Fibroblast of skin of left quadriceps (primary cell): ENCODE measurements around the gene NR3C2.

ENCODE experiments used
- DNase-seq, 2 experiments: peaks; one replicate each; pipeline ENCODE4 v3.0.0-alpha.2; 2013; ENCODE audit warnings: low read depth in 2 of 2

NR3C2 gene

GRCh38 chr4:148312956-148313490 lies 129.2 kb downstream of the NR3C2 start:
- DNase-seq, result no peak

GRCh38 chr4:148311526-148311925 lies 130.7 kb downstream of the NR3C2 start:
- DNase-seq, result no peak

- DNase-seq, result no peak
These were observed 131.5 kb downstream of the NR3C2 start for GRCh38 chr4:148310756-148311155.

- DNase-seq, result no peak
These were observed 136.5 kb downstream of the NR3C2 start for GRCh38 chr4:148305751-148306150.

GRCh38 chr4:148302416-148302815 lies 139.8 kb downstream of the NR3C2 start:
- DNase-seq, result no peak

GRCh38 chr4:148300877-148301276 lies 141.3 kb downstream of the NR3C2 start:
- no peak for DNase-seq

- DNase-seq, result no peak
These were observed 142.9 kb downstream of the NR3C2 start for GRCh38 chr4:148299337-148299736.

- DNase-seq, result no peak
These were observed 145.7 kb downstream of the NR3C2 start for GRCh38 chr4:148296498-148296897.

GRCh38 chr4:148295642-148296041 lies 146.6 kb downstream of the NR3C2 start:
- DNase-seq, result no peak

- no peak for DNase-seq
These were observed 148.6 kb downstream of the NR3C2 start for GRCh38 chr4:148293571-148293970.

- DNase-seq, result no peak
These were observed 149.5 kb downstream of the NR3C2 start for GRCh38 chr4:148292686-148293085.

- no peak for DNase-seq
These were observed 152.5 kb downstream of the NR3C2 start for GRCh38 chr4:148289740-148290139.

GRCh38 chr4:148288448-148288847 lies 153.8 kb downstream of the NR3C2 start:
- DNase-seq, result no peak

GRCh38 chr4:148287111-148287510 lies 155.1 kb downstream of the NR3C2 start:
- no peak for DNase-seq

GRCh38 chr4:148286012-148286411 lies 156.2 kb downstream of the NR3C2 start:
- no peak for DNase-seq

GRCh38 chr4:148283665-148284064 lies 158.5 kb downstream of the NR3C2 start:
- no peak for DNase-seq

- no peak for DNase-seq
These were observed 163.9 kb downstream of the NR3C2 start for GRCh38 chr4:148278310-148278709.

GRCh38 chr4:148275266-148275665 lies 166.9 kb downstream of the NR3C2 start:
- DNase-seq, result no peak

GRCh38 chr4:148273501-148273986 lies 168.7 kb downstream of the NR3C2 start:
- no peak for DNase-seq

GRCh38 chr4:148271166-148271565 lies 171.0 kb downstream of the NR3C2 start:
- no peak for DNase-seq

- no peak for DNase-seq
These were observed 171.6 kb downstream of the NR3C2 start for GRCh38 chr4:148270630-148271029.

GRCh38 chr4:148268835-148269234 lies 173.4 kb downstream of the NR3C2 start:
- no peak for DNase-seq

GRCh38 chr4:148266921-148267320 lies 175.3 kb downstream of the NR3C2 start:
- no peak for DNase-seq

- no peak for DNase-seq
These were observed 176.0 kb downstream of the NR3C2 start for GRCh38 chr4:148266240-148266639.
